HG03103 (cell line): ENCODE measurements around the gene GPHN.
"Not testable (repeated sequence)": the region's sequence is repeated elsewhere in the genome, so short reads cannot be mapped to it uniquely, and the experiment has no call there.

Experiments
- ATAC-seq: cut with Tn5 transposase; IDR thresholded peaks from one replicate; pipeline ENCODE4 v1.9.1; 2021; ENCODE audit warnings: low read depth; ENCODE audit not compliant: unreplicated experiment

GPHN gene

GRCh38 chr14:66746316-66747006 lies 238.5 kb downstream of the GPHN start:
- ATAC-seq: no peak

GRCh38 chr14:66752109-66752508 lies 244.2 kb downstream of the GPHN start:
- ATAC-seq: no peak

- ATAC-seq: no peak
Observed at GRCh38 chr14:66758031-66758613, 250.2 kb downstream of the GPHN start.

- no peak for ATAC-seq
Observed at GRCh38 chr14:66772146-66772545, 264.2 kb downstream of the GPHN start.

- no peak for ATAC-seq
Observed at GRCh38 chr14:66782853-66783252, 274.9 kb downstream of the GPHN start.

- no peak for ATAC-seq
Observed at GRCh38 chr14:66790101-66790500, 282.2 kb downstream of the GPHN start.

- ATAC-seq: no peak
Observed at GRCh38 chr14:66802962-66803361, 295.0 kb downstream of the GPHN start.

- no peak for ATAC-seq
Observed at GRCh38 chr14:66804141-66804540, 296.2 kb downstream of the GPHN start.

GRCh38 chr14:66813636-66814035 lies 305.7 kb downstream of the GPHN start:
- ATAC-seq: no peak

- ATAC-seq: no peak
Observed at GRCh38 chr14:66815687-66816086, 307.7 kb downstream of the GPHN start.

- no peak for ATAC-seq
Observed at GRCh38 chr14:66824251-66824650, 316.3 kb downstream of the GPHN start.

GRCh38 chr14:66827182-66827581 lies 319.2 kb downstream of the GPHN start:
- ATAC-seq: no peak

- ATAC-seq: no peak
Observed at GRCh38 chr14:66831173-66831572, 323.2 kb downstream of the GPHN start.

GRCh38 chr14:66833816-66834215 lies 325.9 kb downstream of the GPHN start:
- ATAC-seq: no peak

- not testable (repeated sequence) for ATAC-seq
Observed at GRCh38 chr14:66837436-66837835, 329.5 kb downstream of the GPHN start.

- no peak for ATAC-seq
Observed at GRCh38 chr14:66842911-66843512, 335.1 kb downstream of the GPHN start.

- no peak for ATAC-seq
Observed at GRCh38 chr14:66850258-66850888, 342.4 kb downstream of the GPHN start.

- ATAC-seq: no peak
Observed at GRCh38 chr14:66853311-66853710, 345.4 kb downstream of the GPHN start.

GRCh38 chr14:66857867-66858266 lies 349.9 kb downstream of the GPHN start:
- ATAC-seq: no peak

GRCh38 chr14:66859063-66859671 lies 351.2 kb downstream of the GPHN start:
- ATAC-seq: no peak

GRCh38 chr14:66881596-66881995 lies 373.6 kb downstream of the GPHN start:
- no peak for ATAC-seq
